Stimulated activated CD4-positive, alpha-beta T cell treated with anti-CD3 and anti-CD28 coated beads, TNF-alpha, amount 100 ng/mL, for 24 hours (primary cell): Measurements from ENCODE around the gene SLC29A2.
A peak's percentile ranks its signal among the peaks of the same experiment; 100 is the strongest.
"Not testable (repeated sequence)": the region's sequence is repeated elsewhere in the genome, so short reads cannot be mapped to it uniquely, and the experiment has no call there.

Experiments used
- DNase-seq, 3 experiments: peaks; one replicate each; pipeline ENCODE4 v3.0.0-alpha.2; 2020; ENCODE audit warnings: low read depth in 3 of 3

Gene SLC29A2

DNA sequence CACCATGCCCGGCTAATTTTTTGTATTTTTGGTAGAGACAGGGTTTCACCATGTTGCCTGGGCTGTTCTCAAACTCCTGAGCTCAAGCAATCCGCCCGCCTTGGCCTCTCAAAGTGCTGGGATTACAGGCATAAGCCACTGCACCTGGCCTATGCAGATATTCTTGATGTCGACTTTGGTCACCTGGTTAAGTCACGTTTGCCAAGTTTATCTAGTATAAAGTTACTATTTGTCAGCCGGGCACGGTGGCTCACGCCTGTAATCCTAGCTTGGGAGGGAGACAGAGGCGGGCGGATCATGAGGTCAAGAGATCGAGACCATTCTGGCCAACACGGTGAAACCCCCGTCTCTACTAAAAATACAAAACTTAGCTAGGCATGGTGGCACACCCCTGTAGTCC is 12.8 kb upstream of the SLC29A2 start:
- DNase-seq: not testable (repeated sequence)

DNA sequence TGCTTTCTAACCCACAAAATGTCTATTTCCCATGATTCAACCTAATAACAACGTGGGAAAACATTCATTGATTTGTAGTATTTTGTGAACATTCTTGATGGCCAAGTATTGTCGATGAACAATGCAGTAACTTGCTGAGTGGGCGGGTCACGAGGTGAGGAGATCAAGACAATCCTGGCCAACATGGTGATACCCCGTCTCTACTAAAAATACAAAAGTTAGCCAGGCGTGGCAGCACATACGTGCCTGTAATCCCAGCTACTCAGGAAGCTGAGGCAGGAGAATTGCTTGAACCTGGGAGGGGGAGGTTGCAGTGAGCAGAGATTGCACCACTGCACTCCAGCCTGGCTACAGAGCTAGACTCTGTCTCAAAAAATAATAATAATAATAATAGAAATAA is 8.7 kb upstream of the SLC29A2 start:
- not testable (repeated sequence) for DNase-seq

- not testable (repeated sequence) for DNase-seq
These were observed 2.2 kb upstream of the SLC29A2 start for GRCh38 chr11:66373690-66374287.

DNA sequence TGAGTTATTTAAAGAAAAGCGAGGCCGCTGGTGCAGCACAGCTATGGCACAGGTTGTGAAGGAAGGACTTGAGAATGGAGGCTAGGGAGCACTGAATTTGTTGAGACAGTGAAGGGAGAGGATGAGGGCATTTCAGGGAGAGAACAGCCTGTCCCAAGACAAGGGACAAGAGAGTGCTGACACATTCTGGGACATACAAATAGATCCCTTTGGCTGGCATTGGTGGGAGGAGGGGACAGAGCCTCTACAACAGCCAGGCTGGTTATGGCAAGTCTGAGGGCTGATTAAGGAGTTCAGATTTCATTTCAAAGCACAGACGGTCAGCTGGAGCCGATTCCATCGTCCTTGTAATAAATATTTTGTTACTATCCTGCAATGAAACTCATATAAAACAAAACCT is 1.7 kb upstream of the SLC29A2 start:
- no peak for DNase-seq

DNA sequence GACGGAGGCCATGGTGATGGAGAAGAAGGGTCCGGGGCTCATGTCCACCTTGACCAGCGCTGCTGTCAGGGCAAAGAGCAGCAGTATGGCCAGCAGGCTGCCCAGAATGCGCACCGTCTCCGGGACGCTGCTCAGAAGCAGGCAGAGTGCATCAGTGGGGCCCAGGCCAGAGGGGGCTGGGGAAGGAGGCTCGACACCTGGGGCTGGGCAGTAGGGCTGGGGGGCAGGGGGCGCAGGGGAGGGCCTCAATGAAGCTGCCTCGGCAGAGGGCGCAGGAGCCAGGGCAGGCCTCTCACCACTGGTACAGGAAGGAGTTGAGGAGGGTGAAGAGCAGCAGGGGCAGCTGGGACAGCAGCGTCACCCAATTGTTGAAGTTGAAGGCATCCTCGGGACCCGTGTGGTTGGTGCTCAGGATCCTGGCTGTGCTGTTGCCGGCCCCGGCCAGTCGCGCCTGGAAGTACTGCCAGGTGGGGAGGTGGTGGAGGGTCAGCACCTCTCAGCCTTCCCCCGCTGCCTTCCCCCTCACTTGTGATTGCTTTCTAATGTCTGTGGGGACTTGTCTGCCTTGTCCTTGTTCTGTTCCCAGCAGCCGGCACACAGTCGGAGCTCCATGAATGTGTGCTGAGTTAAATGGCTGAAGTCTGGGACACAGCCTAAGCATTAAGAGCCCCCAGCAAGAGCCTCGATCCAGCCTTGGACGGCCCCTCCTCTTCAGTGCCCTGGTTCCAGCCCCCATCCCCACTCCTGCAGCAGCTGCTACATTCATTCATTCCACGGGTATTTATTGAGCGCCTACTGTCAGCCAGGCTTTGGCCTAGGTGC is 2.3 kb downstream of the SLC29A2 start:
- DNase-seq: no peak

DNA sequence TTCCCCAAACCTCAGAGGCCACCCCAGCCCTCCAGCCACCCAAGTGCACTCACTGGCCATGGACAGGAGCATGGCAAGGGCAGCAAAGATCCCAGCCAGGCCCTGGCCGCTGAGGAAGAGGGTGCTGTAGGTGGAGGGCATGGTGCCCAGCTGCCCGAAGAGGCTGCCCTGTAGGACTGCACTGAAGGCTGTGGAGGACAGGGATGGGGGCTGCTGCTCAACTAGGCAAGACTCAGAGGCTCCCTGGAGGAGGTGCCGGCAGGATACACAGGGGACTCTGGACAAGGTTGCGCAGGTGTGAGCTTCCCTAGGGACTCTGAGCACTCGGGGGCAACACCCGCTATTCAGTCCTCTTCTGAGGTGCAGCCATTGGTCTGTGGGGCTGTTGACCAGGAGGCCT is 3.1 kb downstream of the SLC29A2 start:
- no peak for DNase-seq

GRCh38 chr11:66367561-66368312 is 3.8 kb downstream of the SLC29A2 start:
- DNase-seq: no peak

DNA sequence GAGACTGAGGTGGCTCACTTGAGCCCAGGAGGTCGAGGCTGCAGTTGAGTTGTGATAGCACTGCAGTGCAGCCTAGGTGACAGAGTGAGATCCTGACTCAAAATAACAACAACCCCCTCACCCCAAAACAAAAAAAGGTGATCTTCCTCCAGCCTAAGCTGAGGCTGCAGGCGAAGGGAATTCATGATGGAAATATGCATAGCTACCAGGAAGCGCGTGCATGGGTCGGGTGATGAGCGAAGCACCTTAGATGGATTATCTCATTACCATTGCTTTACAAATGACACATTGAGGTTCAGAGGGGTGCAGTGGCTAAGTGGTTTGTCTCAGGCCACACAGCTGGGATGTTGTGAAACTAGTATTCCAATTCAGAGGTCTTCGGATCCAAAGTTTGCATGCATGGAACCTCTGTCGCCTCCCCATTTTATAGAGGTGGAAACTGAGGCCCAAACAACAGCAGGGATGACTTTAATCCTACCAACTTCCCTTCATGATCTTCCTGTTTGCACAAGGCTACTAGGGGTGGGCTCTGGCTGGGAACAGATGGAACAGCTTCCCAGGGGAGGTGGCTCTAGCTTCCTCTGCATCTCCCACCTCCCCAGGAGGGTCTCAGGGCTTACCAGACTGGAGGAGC is 4.6 kb downstream of the SLC29A2 start:
- no peak for DNase-seq

DNA sequence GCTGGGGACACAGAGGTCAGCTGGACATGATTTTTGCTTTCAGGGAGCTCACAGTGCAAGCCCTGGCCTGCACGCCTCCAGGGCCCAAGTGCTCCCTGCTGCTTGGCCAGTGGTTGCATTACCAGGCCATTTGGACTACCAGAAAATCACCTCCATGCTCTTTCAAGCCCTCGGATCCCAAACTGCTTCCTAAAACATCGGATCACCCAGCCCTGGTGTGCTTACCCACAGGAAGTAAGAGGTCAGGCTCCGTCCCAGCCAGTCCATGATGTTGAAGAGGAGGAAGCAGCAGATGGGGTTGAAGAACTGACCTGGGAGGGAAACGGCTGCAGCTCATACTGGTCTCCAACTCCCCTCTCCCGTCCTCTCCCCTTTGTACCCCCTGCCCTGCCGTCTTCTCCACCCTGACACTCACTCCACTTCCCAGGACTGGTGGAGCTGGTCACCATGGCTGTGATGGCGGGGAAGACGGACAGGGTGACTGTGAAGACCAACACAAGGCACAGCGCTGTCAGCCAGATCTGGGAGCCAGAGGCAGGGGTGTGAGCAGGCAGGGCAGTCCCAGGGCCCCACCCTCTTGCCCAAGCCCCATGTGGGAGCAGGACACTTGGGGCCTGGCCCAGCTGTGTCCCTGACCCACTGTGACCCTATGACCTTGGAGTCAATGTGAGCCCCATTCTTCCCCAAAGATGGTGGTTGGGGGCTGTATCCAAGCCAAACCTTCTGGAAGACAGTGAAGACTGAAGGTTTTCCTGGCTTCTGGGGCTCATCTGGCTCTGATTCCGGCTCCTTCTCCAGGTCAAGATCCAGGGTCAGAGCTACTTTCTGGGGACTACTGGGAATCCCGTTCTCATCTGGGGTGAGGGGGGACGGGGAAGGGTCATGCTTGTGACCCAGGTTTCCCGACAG is 5.6 kb downstream of the SLC29A2 start:
- no peak for DNase-seq

DNA sequence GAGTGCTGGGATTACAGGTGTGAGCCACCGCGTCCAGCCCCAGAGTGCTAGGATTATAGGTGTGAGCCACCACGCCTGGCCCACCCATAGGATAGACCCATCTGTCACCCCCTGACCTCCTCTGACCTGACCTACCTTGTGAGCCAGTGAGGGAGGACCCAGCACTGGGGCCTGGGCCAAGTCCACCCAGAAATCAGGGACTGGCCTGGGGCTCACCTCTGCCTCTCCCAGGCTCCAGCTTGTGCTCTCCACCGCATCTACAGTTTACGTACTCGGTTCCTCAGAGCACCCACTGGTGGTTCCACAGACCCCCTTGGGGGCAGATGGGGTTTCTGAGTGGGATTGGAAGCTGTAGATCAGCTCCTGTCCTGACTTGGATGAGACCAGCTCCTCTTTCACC is 6.4 kb downstream of the SLC29A2 start:
- no peak for DNase-seq

- peak; percentile 40 to 79 (median 54) for DNase-seq
These were observed 7.6 kb downstream of the SLC29A2 start for GRCh38 chr11:66363805-66364535.

DNA sequence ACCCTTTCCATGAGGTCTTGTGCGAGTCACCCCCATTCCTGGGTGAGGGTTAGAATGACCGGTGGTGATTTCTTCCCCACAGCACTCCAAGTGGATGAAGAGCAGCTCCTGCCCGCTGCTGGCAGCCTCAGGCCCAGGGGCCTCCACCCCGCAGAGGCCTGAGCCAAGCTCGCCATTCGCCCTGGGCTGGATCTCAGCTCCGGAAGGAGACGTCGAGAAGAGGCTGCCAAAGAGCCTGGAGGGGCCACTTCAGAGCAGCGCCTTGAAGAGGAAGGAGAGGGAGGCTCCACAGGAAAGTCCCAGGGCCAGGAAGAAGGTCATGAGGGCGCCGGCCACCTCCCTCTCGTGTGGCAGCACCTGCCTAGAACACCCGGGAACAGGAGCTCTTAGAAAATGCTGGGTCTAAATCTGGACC is 8.4 kb downstream of the SLC29A2 start:
- DNase-seq: no peak

DNA sequence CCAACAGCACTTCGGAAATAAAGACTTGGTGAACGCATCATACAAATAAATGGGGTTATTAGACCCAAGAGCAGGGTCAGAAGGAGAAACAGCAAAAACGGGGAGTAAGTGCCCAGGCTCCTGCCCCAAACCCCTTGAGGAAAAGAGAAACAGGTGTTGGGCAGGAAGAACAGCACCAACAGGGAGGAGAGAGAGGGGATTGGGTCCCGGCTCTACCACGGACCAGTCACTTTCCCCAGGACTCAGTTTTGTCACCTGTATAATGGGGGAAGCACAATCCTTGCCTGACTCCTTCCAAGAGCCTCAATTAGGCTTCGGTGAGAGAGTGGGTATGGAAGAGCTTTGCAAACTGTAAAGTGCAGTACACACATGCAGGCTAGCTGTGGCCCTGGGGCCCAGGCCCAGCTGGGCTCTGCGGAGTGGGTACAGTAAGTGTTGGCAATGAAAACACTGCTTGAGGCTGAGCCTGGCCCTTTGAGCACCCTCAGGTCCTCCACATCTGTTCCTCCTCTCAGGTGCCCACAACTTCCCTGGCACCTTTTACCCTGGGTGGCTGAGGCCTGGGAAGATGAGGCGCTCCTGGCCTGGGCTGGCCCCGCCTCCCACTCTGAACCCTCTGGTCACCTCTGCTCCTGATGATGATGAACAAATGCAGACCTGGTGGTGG is 8.9 kb downstream of the SLC29A2 start:
- DNase-seq: no peak

- no peak for DNase-seq
These were observed 10.0 kb downstream of the SLC29A2 start for GRCh38 chr11:66361502-66361941.

GRCh38 chr11:66360406-66361073 is 11.0 kb downstream of the SLC29A2 start:
- DNase-seq: no peak

DNA sequence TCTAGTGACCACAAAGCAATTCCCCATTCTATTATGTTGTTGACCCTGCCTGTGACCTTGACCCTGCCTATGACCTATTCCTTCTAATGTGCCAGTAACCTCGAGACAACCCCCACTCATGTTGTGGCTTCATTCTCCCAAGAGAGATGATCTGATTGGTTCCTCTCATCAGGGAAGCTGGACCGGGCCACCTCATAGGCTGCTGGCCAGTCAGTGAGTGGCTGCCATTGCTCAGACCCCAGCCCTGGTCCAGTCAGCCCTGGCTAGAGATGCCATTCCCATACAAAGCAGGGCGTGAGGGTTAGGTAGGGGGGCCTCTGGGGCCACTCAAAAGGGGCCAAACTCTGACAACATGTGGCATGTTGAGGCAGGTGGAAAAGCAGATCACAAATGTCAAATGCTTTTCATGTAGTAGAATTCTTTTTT is 11.9 kb downstream of the SLC29A2 start:
- DNase-seq: no peak

DNA sequence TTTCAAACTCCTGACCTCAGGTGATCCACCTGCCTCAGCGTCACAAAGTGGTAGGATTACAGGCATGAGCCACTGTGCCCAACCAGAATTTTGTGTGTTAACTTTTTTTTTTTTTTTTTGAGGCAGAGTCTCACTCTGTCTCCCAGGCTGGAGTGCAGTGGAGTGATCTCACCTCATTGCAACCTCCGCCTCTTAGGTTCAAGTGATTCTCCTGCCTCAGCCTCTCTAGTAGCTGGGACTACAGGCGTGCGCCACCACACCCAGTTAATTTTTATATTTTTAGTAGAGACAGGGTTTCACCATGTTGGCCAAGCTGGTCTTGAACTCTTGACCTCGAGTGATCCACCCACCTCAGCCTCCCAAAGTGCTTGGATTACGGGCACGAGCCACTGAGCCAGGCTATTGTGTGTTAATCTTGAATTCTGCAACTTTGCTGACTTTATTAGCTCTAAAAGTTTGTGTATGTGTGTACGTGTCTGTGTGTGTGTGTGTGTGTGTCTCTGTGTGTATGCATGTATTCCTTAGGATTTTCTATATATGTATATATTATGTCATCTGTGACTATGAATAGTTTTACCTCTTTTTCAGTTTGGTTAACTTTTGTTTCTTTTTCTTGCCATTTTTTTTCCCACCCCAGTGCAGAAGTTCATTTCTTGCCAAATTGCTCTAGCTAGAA is 20.9 kb downstream of the SLC29A2 start:
- DNase-seq: not testable (repeated sequence)

DNA sequence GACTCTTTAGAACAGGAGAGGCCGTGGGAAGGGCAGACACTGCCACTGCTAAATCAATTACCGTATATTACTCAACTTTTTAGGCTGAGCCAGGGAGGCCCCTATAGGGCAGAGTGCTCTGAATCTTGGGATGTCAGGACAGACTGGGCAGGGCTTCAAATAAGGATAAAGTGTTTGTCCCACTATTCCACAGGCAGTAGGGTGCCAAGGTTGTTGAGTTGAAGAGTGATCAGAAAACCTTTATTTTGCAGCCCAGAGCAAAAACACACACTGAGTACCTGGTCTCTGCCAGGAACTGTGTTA is 22.5 kb downstream of the SLC29A2 start:
- no peak for DNase-seq
